Activated CD4-positive, alpha-beta T cell treated with anti-CD3 and anti-CD28 coated beads for 36 hours (primary cell): ENCODE data around the gene CPN2. TPM values are rescaled to one million over a fixed set of nuclear protein-coding genes. Genes with fewer than 3 reads are reported as not detected.

Source experiments
- total RNA-seq, 2 experiments: library from RNA; stranded (reverse); gene quantifications; one replicate each; pipeline ENCODE4 v1.2.3, GENCODE V29; 2021

Gene CPN2
- total RNA-seq, 2 experiments from 2014 or later: not detected

Other genes starting within 250 kb of the CPN2 start
- under 1 TPM; 0.40 to 0.50 TPM for gene HES1, start 215.2 kb downstream of the CPN2 start, total RNA-seq
- gene LRRC15, start 18.4 kb upstream of the CPN2 start, total RNA-seq: under 1 TPM in 1 of 2 experiments, not detected in 1; 0.04 TPM
- under 1 TPM; 0.37 to 0.39 TPM for gene GP5, start 47.9 kb upstream of the CPN2 start, total RNA-seq
- gene ATP13A3, start 135.7 kb upstream of the CPN2 start, total RNA-seq: 100 to 1,000 TPM in 1 of 2 experiments, 10 to 100 TPM in 1; 61.4 to 107 TPM